ENCODE data around the gene PGRMC1.
"Not testable (repeated sequence)": the region's sequence is repeated elsewhere in the genome, so short reads cannot be mapped to it uniquely, and the experiment has no call there.

The PGRMC1 gene

DNA sequence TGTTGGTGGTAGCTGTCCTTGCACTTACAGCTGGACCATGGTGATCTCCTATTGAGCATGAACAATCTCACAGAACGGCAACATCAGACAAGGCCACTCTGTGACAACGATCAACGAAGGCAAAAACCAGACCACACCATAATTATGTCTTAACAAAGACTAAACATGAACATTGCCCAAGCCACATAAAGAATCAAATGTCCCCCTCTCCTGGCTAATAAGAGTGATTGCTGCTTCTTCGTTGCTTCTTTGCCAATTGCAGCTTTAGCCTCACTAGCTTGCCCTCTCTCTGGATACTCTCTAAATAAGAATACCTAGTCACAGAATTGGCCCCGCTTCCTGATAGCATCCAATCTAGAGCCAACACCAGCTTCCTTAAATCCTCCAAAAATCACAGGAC is 41.5 kb upstream of the PGRMC1 start:
- no peak overlapping the region for H3K4me3 ChIP-seq (ENCODE audit: low read length)
- DNase-seq (ENCODE audit: low read depth) = peak; percentile 48
- TF ChIP-seq CTCF (conservative IDR thresholded peaks at IDR 0.05; ENCODE audit: low read length) = peak; percentile 53

DNA sequence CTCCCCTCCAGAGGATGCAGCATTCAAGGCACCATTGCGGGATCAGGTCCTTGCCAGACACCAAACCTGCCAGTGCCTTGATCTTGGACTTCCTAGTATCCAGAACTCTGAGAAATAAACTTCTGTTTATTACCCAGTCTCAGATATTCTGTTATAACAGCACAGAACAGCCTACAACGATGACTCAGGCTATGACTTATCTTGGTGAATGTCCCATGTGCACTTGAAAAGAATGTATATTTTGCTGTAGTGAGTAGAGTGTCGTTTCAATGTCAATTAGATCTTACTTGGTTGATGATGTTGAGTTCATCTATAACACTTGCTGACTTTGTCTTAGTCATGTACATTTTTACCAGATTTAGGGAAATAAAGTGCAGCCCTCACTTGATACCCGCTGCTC is 34.5 kb upstream of the PGRMC1 start:
- DNase-seq (ENCODE audit: low read depth) = no peak
- TF ChIP-seq CTCF (conservative IDR thresholded peaks at IDR 0.05; ENCODE audit: low read length) = no peak
- H3K4me3 ChIP-seq (ENCODE audit: low read length) = no peak overlapping the region

DNA sequence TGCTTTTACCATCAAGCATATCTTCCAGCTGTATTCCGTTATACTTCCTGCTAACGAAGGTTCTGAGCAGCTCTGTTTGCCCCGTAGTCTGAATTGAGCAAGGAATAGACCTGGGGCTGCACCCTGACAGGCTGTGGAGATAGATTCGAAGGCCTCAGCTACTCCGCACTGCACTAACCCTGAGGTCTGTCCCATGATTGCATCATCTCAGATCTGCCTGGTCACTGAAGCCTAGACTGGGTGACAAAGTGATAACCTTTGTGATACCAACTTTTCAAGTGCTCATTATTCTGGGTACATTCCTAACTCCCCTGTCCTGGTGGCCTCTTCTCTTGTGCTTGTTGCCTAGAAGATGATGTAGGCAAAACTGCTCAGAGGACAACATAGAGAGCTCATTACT is 29.9 kb upstream of the PGRMC1 start:
- TF ChIP-seq CTCF (conservative IDR thresholded peaks at IDR 0.05; ENCODE audit: low read length) = no peak
- H3K4me3 ChIP-seq (ENCODE audit: low read length) = no peak overlapping the region
- no peak for DNase-seq (ENCODE audit: low read depth)

GRCh38 chrX:119207483-119207882 is 28.6 kb upstream of the PGRMC1 start:
- not testable (repeated sequence) for H3K4me3 ChIP-seq (ENCODE audit: low read length); DNase-seq (ENCODE audit: low read depth)

DNA sequence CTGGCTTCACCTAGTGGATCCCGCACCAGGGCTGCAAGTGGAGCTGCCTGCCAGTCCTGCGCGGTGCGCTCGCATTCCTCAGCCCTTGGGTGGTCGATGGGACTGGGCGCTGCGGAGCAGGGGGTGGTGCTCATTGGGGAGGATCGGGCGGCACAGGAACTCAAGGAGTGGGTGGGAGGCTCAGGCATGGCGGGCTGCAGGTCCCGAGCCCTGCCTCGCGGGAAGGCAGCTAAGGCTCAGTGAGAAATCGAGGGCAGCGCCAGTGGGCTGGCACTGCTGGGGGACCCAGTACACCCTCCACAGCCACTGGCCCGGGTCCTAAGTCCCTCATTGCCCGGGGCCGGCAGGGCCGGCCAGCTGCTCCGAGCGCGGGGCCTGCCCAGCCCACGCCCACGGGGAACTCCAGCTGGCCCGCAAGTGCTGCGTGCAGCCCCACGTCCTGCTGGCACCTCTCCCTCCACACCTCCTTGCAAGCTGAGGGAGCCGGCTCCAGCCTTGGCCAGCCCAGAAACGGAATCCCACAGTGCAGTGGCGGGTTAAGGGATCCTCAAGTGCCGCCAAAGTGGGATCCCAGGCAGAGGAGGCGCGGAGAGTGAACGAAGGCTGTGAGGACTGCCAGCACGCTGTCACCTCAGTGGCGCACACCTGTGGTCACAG is 27.6 kb upstream of the PGRMC1 start:
- no peak for DNase-seq (ENCODE audit: low read depth)
- no peak for TF ChIP-seq CTCF (conservative IDR thresholded peaks at IDR 0.05; ENCODE audit: low read length)
- H3K4me3 ChIP-seq (ENCODE audit: low read length) = no peak overlapping the region

DNA sequence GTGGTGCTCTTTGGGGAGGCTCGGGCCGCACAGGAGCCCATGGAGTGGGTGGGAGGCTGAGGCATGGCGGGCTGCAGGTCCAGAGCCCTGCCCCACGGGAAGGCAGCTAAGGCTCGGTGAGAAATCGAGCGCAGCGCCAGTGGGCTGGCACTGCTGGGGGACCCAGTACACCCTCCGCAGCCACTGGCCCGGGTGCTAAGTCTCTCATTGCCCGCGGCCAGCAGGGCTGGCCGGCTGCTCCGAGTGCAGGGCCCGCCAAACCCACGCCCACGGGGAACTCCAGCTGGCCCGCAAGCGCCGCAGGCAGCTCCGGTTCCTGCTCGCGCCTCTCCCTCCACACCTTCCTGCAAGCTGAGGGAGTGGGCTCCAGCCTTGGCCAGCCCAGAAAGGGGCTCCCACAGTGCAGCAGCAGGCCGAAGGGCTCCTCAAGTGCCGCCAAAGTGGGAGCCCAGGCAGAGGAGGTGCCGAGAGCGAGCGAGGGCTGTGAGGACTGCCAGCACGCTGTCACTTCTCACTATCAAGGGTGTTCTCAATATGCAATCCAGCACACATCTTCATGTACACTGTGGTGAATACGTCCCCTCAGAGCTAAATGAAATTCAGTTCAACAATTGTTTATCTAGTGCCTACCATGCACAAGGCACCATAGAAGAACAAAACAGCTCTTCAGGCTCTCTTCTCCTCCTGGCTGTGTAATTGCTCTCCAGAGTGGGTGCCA is 25.0 kb upstream of the PGRMC1 start:
- DNase-seq (ENCODE audit: low read depth); H3K4me3 ChIP-seq (ENCODE audit: low read length): not testable (repeated sequence)

- no peak overlapping the region for H3K4me3 ChIP-seq (ENCODE audit: low read length)
- TF ChIP-seq CTCF (conservative IDR thresholded peaks at IDR 0.05; ENCODE audit: low read length) = no peak
- no peak for DNase-seq (ENCODE audit: low read depth)
Measured at GRCh38 chrX:119211649-119212014, 24.5 kb upstream of the PGRMC1 start.

DNA sequence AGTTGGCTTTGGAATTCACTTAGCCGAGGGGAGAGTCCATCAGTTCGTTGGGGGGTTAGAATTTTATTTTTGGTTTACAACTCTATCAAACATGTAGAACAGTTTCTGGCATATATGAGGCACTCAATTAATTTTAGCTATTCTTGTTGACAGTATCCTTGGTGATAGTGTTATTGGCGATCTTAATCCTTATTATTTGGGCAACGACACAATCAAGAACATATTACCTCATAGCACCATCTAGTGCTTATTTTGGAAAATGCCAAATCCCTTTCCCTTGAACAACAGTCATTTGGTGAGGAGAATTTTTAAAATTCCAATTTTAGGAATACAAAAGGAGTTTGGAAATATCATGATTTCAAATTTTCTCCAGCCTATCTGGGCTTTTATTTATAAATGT is 17.9 kb upstream of the PGRMC1 start:
- no peak for DNase-seq (ENCODE audit: low read depth)
- peak; percentile 57 for TF ChIP-seq CTCF (conservative IDR thresholded peaks at IDR 0.05; ENCODE audit: low read length)
- no peak overlapping the region for H3K4me3 ChIP-seq (ENCODE audit: low read length)
